ENCODE data around the gene PCDHB4. TPM values are rescaled to one million over a fixed set of nuclear protein-coding genes. Genes with fewer than 3 reads are reported as not detected.
"Not testable (repeated sequence)": the region's sequence is repeated elsewhere in the genome, so short reads cannot be mapped to it uniquely, and the experiment has no call there.

The PCDHB4 gene
- total and polyA plus RNA-seq, 2 donors (not counting 1 experiment from before 2014, with no cell fraction given) = not detected

- peaks cover 11% of the 10 kb centered on the region for H3K27me3 Mint-ChIP-seq
- H3K4me3 Mint-ChIP-seq = no peak overlapping the region
These were observed 367 bp downstream of the PCDHB4 start for GRCh38 chr5:141121985-141122384.

GRCh38 chr5:141123396-141124135 lies 1.9 kb downstream of the PCDHB4 start:
- POLR2A ChIA-PET; H3K4me2 ChIP-seq (replicated peaks; ENCODE audit: low read depth, low read length, poor library complexity, severe bottlenecking); ATAC-seq (ENCODE audit: low read depth); H2AFZ ChIP-seq (ENCODE audit: insufficient read depth, low read depth, low read length, poor library complexity, severe bottlenecking); DNase-seq; H3K4me3 Mint-ChIP-seq; intact Hi-C loops (cut with micrococcal nuclease); H3K79me2 ChIP-seq (ENCODE audit: control insufficient read depth, insufficient read depth, low read length); H3K4me1 ChIP-seq (ENCODE audit: control insufficient read depth in 2 of 2, insufficient read depth in 2 of 2, low read length in 2 of 2); CTCF ChIA-PET; H3K4me1 Mint-ChIP-seq; H4K20me1 ChIP-seq (ENCODE audit: control insufficient read depth, insufficient read depth, low read length, poor library complexity, severe bottlenecking); H3K27ac ChIP-seq (ENCODE audit: low read length in 2 of 2); H3K4me3 ChIP-seq (ENCODE audit: control extremely low read depth in 1 of 5, extremely low read depth in 1 of 5, insufficient read depth in 1 of 5, low read depth in 2 of 5, low read length in 4 of 5); H3K36me3 ChIP-seq (replicated peaks in 1 of 2; ENCODE audit: control extremely low read depth in 1 of 2, control insufficient read depth in 1 of 2, extremely low read depth in 1 of 2, insufficient read depth in 2 of 2, low read length in 1 of 2); H3K9me3 Mint-ChIP-seq (ENCODE audit: insufficient read depth); H3K9ac ChIP-seq (ENCODE audit: low read length); H3K27ac Mint-ChIP-seq: not testable (repeated sequence)
- H3K9me3 ChIP-seq (ENCODE audit: control extremely low read depth in 1 of 3, control insufficient read depth in 2 of 3, insufficient read depth in 1 of 3, low read length in 2 of 3) = peaks cover 3 to 19% (median 5%) of the 10 kb centered on the region in 3 donors
- peaks cover 0 to 11% (median 5%) of the 10 kb centered on the region in 4 experiments for H3K27me3 ChIP-seq (replicated peaks in 1 of 4; ENCODE audit: control extremely low read depth in 1 of 4, control insufficient read depth in 3 of 4, insufficient read depth in 4 of 4, low read length in 3 of 4)
- peaks cover 17% of the 10 kb centered on the region for H3K27me3 Mint-ChIP-seq
- 46% methylated on average over 36 of the region's 73 CpGs for WGBS (ENCODE audit: insufficient coverage)

More at GRCh38 chr5:141121985-141122384, 367 bp downstream of the PCDHB4 start:
- Histone ChIP-seq H3K36me3 (replicated peaks in 1 of 2; ENCODE audit: control extremely low read depth in 1 of 2, control insufficient read depth in 1 of 2, extremely low read depth in 1 of 2, insufficient read depth in 2 of 2, low read length in 1 of 2) (no peaks in the 10 kb centered on the region), H3K9ac (ENCODE audit: low read length) (no peak overlapping the region), H3K4me2 (replicated peaks; ENCODE audit: low read depth, low read length, poor library complexity, severe bottlenecking) (no peak overlapping the region), H3K9me3 (ENCODE audit: control extremely low read depth in 1 of 3, control insufficient read depth in 2 of 3, insufficient read depth in 1 of 3, low read length in 2 of 3) (peaks cover 3 to 23% (median 5%) of the 10 kb centered on the region in 3 donors), H4K20me1 (ENCODE audit: control insufficient read depth, insufficient read depth, low read length, poor library complexity, severe bottlenecking) (no peaks in the 10 kb centered on the region), H3K79me2 (ENCODE audit: control insufficient read depth, insufficient read depth, low read length) (no peaks in the 10 kb centered on the region), H3K27ac (ENCODE audit: low read length in 2 of 2) (no peak overlapping the region), H3K4me3 (ENCODE audit: control extremely low read depth in 1 of 5, extremely low read depth in 1 of 5, insufficient read depth in 1 of 5, low read depth in 2 of 5, low read length in 4 of 5) (no peak overlapping the region), H3K4me1 (ENCODE audit: control insufficient read depth in 2 of 2, insufficient read depth in 2 of 2, low read length in 2 of 2) (no peaks in the 10 kb centered on the region), H3K27me3 (replicated peaks in 1 of 4; ENCODE audit: control extremely low read depth in 1 of 4, control insufficient read depth in 3 of 4, insufficient read depth in 4 of 4, low read length in 3 of 4) (peaks cover 0 to 11% (median 5%) of the 10 kb centered on the region in 4 experiments), H2AFZ (ENCODE audit: insufficient read depth, low read depth, low read length, poor library complexity, severe bottlenecking) (no peak overlapping the region)
- 42% methylated on average over 10 of the region's 12 CpGs for WGBS (ENCODE audit: insufficient coverage)
- ChIA-PET POLR2A (no interaction called here), CTCF (no interaction called here)
- H3K27ac Mint-ChIP-seq = no peak overlapping the region
- ATAC-seq (ENCODE audit: low read depth) (no peak), DNase-seq (no peak)
- intact Hi-C loops (cut with micrococcal nuclease) = no loop called here
- H3K4me1 Mint-ChIP-seq = no peaks in the 10 kb centered on the region
- peaks cover 6% of the 10 kb centered on the region for H3K9me3 Mint-ChIP-seq (ENCODE audit: insufficient read depth)
- no peak for TF ChIP-seq CTCF (IDR thresholded peaks at IDR 0.05)
- TF ChIP-seq EZH2 (IDR thresholded peaks at IDR 0.05; ENCODE audit: borderline replicate concordance, insufficient read depth, low read depth, low read length, poor library complexity, severe bottlenecking) = no peak

All from B cell (primary cell).